Activated CD8-positive, alpha-beta T cell treated with anti-CD3 and anti-CD28 coated beads, Interleukin-2, amount 10 ng/mL, durations not matched to agents 7 days and 5 days (primary cell): Measurements from ENCODE around the gene GRID1. TPM values are rescaled to one million over a fixed set of nuclear protein-coding genes. Genes with fewer than 3 reads are reported as not detected.
A peak's percentile ranks its signal among the peaks of the same experiment; 100 is the strongest.
"Not testable (repeated sequence)": the region's sequence is repeated elsewhere in the genome, so short reads cannot be mapped to it uniquely, and the experiment has no call there.

ENCODE experiments used
- ATAC-seq: fragments of 150-1000 bp; cut with Tn5 transposase; one replicate; pipeline ENCODE4 v1.10.0; 2021; ENCODE audit warnings: moderate library complexity
- CTCF ChIA-PET: fragments of 350-600 bp; sonication (Branson Sonifier 250); formaldehyde crosslinking; loops from one replicate; lab custom pipeline; 2021; ENCODE audit warnings: antibody characterized with exemption; lab: Charles Lee
- POLR2A ChIA-PET: fragments of 350-600 bp; sonication (Branson Sonifier 250); formaldehyde crosslinking; loops from one replicate; lab custom pipeline; 2021; ENCODE audit warnings: antibody characterized with exemption; lab: Charles Lee
- DNase-seq: peaks from one replicate; pipeline ENCODE4 v3.0.0-alpha.2; 2020
- H3K27ac Mint-ChIP-seq: one replicate; pipeline ENCODE4 v1.8.0; 2021; ENCODE audit warnings: mild to moderate bottlenecking, mixed read lengths
- H3K27me3 Mint-ChIP-seq: one replicate; pipeline ENCODE4 v1.8.0; 2021; ENCODE audit warnings: low read depth, mixed read lengths
- H3K36me3 Mint-ChIP-seq: one replicate; pipeline ENCODE4 v1.8.0; 2021; ENCODE audit warnings: low read depth, mixed read lengths
- H3K4me1 Mint-ChIP-seq: one replicate; pipeline ENCODE4 v1.8.0; 2021; ENCODE audit warnings: low read depth, mixed read lengths
- H3K4me3 Mint-ChIP-seq: one replicate; pipeline ENCODE4 v1.8.0; 2021; ENCODE audit warnings: mild to moderate bottlenecking, mixed read lengths
- H3K9me3 Mint-ChIP-seq: one replicate; pipeline ENCODE4 v1.8.0; 2022; ENCODE audit warnings: mixed read lengths; ENCODE audit not compliant: insufficient read depth
- total RNA-seq, 2 experiments: library from RNA; stranded (reverse); gene quantifications; one replicate each; pipeline ENCODE4 v1.2.3, GENCODE V29; 2021

Gene GRID1
- total RNA-seq, 2 experiments from 2014 or later: not detected

DNA sequence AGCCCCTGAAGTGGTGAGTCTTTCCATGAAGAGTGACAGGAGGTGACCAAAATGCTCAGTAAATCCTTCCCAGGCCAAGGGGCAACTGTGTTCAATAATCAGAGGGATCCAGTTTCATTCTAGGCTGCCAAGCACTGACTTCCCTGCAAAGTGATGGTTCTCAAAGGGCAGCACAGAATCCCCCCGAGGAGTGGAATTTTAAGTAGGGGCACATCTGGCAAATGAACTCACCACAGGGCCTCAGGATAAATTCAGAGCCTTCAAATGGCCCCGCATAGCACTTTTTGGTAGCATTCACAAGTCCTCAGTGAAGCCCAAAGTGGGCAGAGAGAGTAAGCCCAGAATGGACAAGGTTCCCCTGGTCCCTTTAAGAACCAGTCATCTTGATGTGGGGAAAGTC is 602.5 kb downstream of the GRID1 start:
- no peak for ATAC-seq
- DNase-seq: no peak
- Mint-ChIP-seq H3K27me3 (no peaks in the 10 kb centered on the region), H3K27ac (no peak overlapping the region), H3K9me3 (peaks cover 3% of the 10 kb centered on the region), H3K4me1 (no peaks in the 10 kb centered on the region), H3K36me3 (no peaks in the 10 kb centered on the region), H3K4me3 (no peak overlapping the region)
- POLR2A ChIA-PET: no interaction called here
- CTCF ChIA-PET: no interaction called here

DNA sequence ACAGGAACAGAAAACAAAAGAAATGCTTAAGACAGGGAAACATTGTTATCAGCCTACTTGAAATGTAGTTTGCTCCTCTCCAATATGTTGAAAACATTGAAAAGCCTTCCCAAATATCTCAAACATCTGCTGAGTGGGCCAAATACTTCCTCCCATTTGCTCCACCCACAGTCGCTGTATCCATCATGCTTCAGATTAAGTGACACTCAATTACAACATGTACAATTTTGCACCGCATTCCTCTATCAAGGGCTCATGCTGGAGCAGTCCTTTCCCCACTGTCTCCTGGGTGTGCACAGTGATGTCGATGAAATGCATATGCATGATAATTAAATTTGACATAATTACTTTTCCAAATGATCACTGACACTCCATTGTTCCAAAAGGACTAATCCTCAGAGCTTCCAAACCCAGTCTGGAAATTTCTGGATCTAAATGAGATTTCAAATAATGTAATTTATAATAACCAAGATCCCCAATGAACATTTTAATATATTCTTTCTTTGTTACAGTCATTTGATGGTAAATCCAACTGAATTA is 604.6 kb downstream of the GRID1 start:
- ATAC-seq (no peak), DNase-seq (no peak)
- H3K27me3 Mint-ChIP-seq: no peaks in the 10 kb centered on the region
- no peaks in the 10 kb centered on the region for H3K9me3 Mint-ChIP-seq
- CTCF ChIA-PET: no interaction called here
- no peak overlapping the region for H3K27ac Mint-ChIP-seq
- POLR2A ChIA-PET: interaction anchor here (0.6 kb wide), 1 partner anchor 164 kb away, joined by 3 read pairs; no protein-coding TSS in a partner anchor
- H3K36me3 Mint-ChIP-seq: no peaks in the 10 kb centered on the region
- H3K4me1 Mint-ChIP-seq: no peaks in the 10 kb centered on the region
- no peak overlapping the region for H3K4me3 Mint-ChIP-seq

DNA sequence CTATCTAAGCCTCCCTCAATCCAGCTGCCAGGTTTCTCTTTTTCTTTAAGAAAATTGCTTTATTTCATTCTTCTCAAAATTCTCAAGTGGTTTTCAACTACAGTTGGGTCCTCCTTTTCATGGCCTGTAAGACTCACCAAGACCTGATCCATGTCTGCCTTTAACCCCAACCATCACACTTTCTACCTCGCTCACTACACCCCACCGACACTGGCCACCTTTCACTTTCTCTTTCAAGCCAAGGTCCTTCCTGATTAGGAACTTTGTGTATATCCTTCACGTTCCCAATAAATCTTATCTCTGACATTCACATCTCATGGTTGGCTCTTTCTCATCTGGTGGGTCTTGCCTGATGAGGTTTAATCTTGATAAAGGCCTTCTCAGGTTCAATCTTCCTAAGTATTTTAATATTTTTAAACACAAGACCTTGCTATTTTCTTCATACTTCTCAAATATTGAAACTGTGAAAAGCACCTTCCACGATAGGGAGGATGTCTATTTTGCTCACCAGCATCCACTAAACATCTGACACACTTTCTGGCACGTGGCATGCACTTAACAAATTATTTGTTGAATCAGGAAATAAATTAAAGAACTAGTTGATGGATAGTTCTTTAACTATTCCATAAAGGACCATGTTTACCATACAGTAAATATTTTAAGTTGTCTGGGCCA is 624.8 kb downstream of the GRID1 start:
- Mint-ChIP-seq H3K36me3 (no peaks in the 10 kb centered on the region), H3K27me3 (no peaks in the 10 kb centered on the region), H3K27ac (peak overlapping the region; percentile 37), H3K4me3 (peak overlapping the region; percentile 32), H3K9me3 (no peaks in the 10 kb centered on the region), H3K4me1 (no peaks in the 10 kb centered on the region)
- peak; percentile 35 for DNase-seq
- ChIA-PET CTCF (no interaction called here), POLR2A (no interaction called here)
- ATAC-seq: peak; percentile 63

DNA sequence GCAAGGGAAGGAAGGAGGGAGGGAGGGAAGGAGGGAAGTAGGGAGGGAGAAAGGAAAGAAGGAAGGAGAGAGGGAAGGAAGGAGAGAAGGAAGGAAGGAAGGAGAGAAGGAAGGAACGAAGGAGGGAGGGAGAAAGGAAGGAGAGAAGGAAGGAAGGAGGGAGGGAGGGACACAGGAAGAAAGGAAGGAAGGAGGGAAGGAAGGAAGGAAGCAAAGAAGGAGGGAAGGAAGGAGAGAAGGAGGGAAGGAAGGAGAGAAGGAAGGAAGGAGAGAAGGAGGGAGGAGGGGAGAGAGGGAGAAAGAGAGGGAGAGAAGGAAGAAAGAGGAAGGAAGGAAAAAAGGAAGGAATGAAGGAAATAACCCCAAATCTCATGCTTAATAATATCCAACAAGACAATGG is 630.6 kb downstream of the GRID1 start:
- DNase-seq (no peak), ATAC-seq (no peak)
- ChIA-PET POLR2A (no interaction called here), CTCF (no interaction called here)
- Mint-ChIP-seq H3K27ac (no peak overlapping the region), H3K4me3 (no peak overlapping the region), H3K27me3 (no peaks in the 10 kb centered on the region), H3K9me3 (no peaks in the 10 kb centered on the region), H3K36me3 (no peaks in the 10 kb centered on the region), H3K4me1 (no peaks in the 10 kb centered on the region)

DNA sequence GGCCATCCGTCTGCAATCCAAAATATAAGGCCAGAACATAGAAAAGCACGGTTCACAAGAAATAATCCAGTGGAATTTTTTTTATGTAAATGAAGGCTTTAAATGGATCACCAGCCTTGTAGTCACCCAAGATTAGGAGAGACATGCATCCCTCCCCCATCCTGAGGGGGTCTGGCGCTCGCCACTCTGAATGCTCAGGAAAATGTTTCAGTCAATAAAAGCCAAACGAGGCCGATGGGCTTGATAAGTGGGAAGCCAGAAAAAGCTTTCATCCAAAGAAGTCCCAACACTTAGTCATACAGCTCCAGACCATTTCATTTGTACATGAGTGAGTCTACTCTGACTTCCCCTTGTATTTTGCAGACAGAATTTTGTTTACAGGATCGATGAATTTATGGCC is 631.8 kb downstream of the GRID1 start:
- DNase-seq (no peak), ATAC-seq (no peak)
- POLR2A ChIA-PET: no interaction called here
- Mint-ChIP-seq H3K36me3 (no peaks in the 10 kb centered on the region), H3K27me3 (no peaks in the 10 kb centered on the region), H3K4me1 (no peaks in the 10 kb centered on the region), H3K27ac (no peak overlapping the region), H3K4me3 (no peak overlapping the region), H3K9me3 (no peaks in the 10 kb centered on the region)
- CTCF ChIA-PET: no interaction called here

DNA sequence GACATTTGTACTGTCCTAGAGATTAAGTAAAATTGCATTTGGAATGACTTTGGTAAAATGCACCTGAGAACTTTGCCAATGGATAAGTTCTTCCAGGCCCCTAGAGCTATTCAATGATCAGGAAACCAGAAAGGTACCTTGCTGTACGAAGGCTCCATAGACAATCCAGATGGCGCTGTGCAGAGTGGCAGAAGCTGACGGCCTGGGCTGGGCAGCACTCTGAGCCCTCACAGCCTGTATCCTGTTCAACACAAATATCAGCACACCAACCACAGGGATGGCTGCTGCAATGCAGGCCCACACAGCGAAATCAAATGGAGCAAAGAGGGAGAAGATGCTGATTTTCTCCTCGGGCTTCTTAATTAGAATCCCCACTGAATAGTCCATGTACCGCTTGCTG is 642.4 kb downstream of the GRID1 start:
- H3K9me3 Mint-ChIP-seq: no peaks in the 10 kb centered on the region
- no peak overlapping the region for H3K27ac Mint-ChIP-seq
- ATAC-seq: no peak
- no peaks in the 10 kb centered on the region for H3K27me3 Mint-ChIP-seq
- POLR2A ChIA-PET: no interaction called here
- CTCF ChIA-PET: no interaction called here
- H3K4me3 Mint-ChIP-seq: no peak overlapping the region
- no peaks in the 10 kb centered on the region for H3K36me3 Mint-ChIP-seq
- H3K4me1 Mint-ChIP-seq: no peaks in the 10 kb centered on the region
- no peak for DNase-seq

DNA sequence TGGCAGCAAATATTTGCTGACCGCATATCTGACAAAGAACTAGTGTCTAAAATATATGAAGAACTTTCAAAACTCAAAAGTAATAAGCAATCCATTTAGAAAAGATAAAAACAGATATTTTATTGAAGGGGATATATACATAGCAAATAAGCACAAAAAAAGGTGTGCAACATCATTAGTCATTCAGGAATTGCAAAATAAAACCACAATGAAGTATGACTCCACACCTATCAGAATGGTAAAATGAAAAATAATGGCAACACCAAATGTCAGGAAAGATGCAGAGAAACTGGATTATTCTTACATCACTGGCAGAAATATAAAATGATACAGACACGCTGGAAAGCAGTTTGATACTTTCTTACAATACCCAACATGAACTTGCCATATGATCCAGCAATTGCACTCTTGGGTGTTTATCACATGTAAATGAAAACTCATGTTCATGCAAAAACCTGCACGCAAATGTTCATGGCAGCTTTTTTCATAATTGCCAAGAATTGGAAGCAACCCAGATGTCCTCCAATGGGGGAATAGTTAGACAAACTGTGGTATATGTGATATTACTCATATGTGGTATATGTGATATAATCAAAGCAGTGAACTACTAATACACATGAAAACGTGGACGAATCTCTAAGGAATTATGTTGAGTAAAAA is 645.5 kb downstream of the GRID1 start:
- H3K27ac Mint-ChIP-seq: no peak overlapping the region
- CTCF ChIA-PET: no interaction called here
- H3K36me3 Mint-ChIP-seq: no peaks in the 10 kb centered on the region
- no peaks in the 10 kb centered on the region for H3K9me3 Mint-ChIP-seq
- H3K4me3 Mint-ChIP-seq: no peak overlapping the region
- H3K4me1 Mint-ChIP-seq: no peaks in the 10 kb centered on the region
- no peaks in the 10 kb centered on the region for H3K27me3 Mint-ChIP-seq
- POLR2A ChIA-PET: no interaction called here
- ATAC-seq (no peak), DNase-seq (no peak)

DNA sequence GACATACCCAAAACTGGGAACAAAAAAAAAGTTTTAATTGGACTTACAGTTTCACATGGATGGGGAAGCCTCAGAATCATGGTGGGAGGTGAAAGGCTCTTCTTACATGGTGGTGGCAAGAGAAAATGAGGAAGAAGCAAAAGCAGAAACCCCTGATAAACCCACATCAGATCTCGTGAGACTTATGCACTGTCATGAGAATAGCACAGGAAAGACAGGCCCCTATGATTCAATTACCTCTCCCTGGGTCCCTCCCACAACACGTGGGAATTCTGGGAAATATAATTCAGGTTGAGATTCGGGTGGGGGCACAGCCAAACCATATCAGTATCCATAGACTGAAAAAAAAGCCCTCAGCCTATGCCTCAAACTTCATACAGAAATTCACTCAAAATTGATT is 647.2 kb downstream of the GRID1 start:
- no peaks in the 10 kb centered on the region for H3K27me3 Mint-ChIP-seq
- no peak for ATAC-seq
- DNase-seq: no peak
- ChIA-PET POLR2A (no interaction called here), CTCF (no interaction called here)
- H3K27ac Mint-ChIP-seq: no peak overlapping the region
- H3K4me1 Mint-ChIP-seq: no peaks in the 10 kb centered on the region
- H3K36me3 Mint-ChIP-seq: no peaks in the 10 kb centered on the region
- no peak overlapping the region for H3K4me3 Mint-ChIP-seq
- no peaks in the 10 kb centered on the region for H3K9me3 Mint-ChIP-seq

DNA sequence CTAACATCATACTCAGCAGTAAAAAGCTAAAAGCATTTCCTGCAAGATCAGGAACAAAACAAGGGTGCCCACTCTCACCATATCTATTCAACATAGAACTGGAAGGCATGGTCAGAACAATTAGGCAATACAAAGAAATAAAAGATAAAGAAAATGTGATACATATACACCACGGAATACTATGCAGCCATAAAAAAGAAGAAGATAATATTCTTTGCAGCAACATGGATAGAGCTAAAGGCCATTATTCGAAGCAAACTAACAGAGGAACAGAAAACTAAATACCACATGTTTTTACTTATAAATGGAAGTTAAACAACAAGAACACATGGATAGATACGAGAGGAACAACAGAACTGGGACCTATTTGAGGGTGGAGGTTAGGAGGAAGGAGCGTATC is 652.7 kb downstream of the GRID1 start:
- ATAC-seq (no peak), DNase-seq (no peak)
- Mint-ChIP-seq H3K4me1 (no peaks in the 10 kb centered on the region), H3K4me3 (no peak overlapping the region), H3K36me3 (no peaks in the 10 kb centered on the region), H3K9me3 (peaks cover 11% of the 10 kb centered on the region), H3K27me3 (no peaks in the 10 kb centered on the region), H3K27ac (no peak overlapping the region)
- ChIA-PET CTCF (no interaction called here), POLR2A (no interaction called here)

DNA sequence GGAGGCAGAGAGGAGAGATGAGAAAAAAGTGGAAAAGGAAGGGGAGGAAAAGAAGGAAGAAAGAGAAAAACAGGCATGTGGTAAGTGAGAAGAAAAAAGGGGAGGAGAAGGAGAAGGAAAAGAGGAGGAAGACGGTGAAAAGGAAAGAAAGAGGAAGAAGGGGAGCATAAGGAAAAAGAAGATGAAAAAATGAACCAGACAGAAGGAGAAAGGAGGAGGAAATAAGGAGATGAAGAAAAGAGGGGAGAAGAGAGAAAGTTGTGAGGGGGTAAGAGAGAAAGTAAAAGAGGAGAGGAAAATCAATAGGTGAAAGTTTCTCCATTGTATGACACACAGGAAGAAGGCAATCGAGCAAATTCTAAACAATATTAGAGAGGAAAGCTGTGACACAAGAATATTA is 663.8 kb downstream of the GRID1 start:
- no peaks in the 10 kb centered on the region for H3K36me3 Mint-ChIP-seq
- POLR2A ChIA-PET: no interaction called here
- H3K4me1 Mint-ChIP-seq: no peaks in the 10 kb centered on the region
- H3K27me3 Mint-ChIP-seq: peaks cover 7% of the 10 kb centered on the region
- no peak overlapping the region for H3K4me3 Mint-ChIP-seq
- CTCF ChIA-PET: no interaction called here
- ATAC-seq: no peak
- no peaks in the 10 kb centered on the region for H3K9me3 Mint-ChIP-seq
- H3K27ac Mint-ChIP-seq: no peak overlapping the region
- DNase-seq: no peak

DNA sequence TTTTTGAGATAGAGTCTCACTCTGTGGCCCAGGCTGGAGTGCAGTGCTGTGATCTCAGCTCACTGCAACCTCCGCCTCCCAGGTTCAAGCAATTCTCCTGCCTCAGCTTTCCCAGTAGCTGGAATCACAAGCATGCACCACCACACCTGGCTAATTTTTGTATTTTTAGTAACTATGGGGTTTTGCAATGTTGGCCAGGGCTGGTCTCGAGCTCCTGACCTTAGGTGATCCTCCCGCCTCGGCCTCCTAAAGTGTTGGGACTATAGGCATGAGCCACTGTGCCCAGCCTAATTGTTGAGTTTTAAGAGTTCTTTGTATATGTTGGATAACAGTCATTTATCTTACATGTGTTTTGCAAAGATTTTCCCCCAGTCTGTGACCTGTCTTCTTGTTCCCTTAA is 667.5 kb downstream of the GRID1 start:
- POLR2A ChIA-PET, H3K27me3 Mint-ChIP-seq, H3K4me3 Mint-ChIP-seq, H3K36me3 Mint-ChIP-seq, H3K27ac Mint-ChIP-seq, H3K9me3 Mint-ChIP-seq, DNase-seq, H3K4me1 Mint-ChIP-seq, ATAC-seq, CTCF ChIA-PET: not testable (repeated sequence)

DNA sequence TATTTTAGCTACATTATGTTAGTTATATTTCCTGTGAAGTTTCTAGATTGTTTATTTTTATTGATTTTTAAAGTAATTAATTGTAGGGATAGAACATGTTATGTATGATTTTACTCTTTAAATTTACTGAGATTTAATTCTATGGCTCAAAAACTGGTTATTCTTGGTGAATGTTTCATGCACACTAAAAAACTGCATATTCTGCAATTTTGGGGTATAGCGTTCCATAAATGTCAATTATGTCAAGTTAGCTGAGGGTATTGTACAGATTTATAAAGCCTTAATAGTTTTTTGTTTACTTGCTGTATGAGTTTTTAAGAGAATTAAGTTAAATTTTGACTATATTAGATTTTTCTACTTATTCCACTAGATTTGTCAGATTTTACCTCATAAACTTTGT is 669.7 kb downstream of the GRID1 start:
- Mint-ChIP-seq H3K4me3 (no peak overlapping the region), H3K27me3 (peaks cover 6% of the 10 kb centered on the region), H3K9me3 (no peaks in the 10 kb centered on the region), H3K4me1 (no peaks in the 10 kb centered on the region), H3K27ac (no peak overlapping the region), H3K36me3 (no peaks in the 10 kb centered on the region)
- ChIA-PET POLR2A (no interaction called here), CTCF (no interaction called here)
- no peak for DNase-seq
- no peak for ATAC-seq
